ENCODE measurements around the gene LRRC52.
"Not testable (repeated sequence)": the region's sequence is repeated elsewhere in the genome, so short reads cannot be mapped to it uniquely, and the experiment has no call there.

LRRC52 gene

DNA sequence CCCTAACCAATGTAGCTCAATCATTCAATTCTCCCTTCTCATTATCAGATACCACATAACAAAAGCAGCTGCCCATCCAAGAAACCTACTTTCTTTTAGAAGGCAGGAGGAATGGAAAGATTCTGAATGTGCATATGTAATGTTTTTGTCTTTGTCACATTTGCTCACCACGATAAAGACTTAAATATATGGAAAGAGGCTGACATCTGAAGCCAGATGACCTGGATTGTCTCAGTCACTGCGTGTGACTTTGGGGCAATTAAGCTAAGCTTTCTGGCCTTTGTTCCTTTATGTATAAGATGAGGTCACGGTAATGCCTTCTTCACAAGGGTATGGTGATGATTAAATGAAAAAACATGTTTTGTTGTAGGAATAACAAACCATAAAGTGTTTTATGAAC is 42.6 kb downstream of the LRRC52 start:
- no peaks in the 10 kb centered on the region for H3K36me3 Mint-ChIP-seq
- no peak overlapping the region for H3K27ac Mint-ChIP-seq
- H3K4me3 Mint-ChIP-seq: no peak overlapping the region
- DNase-seq: no peak
- H3K4me1 Mint-ChIP-seq: no peaks in the 10 kb centered on the region
- H3K9me3 Mint-ChIP-seq: no peaks in the 10 kb centered on the region
- CTCF ChIA-PET: interaction anchor here (1.0 to 1.7 kb wide), 3 partner anchors 177 to 219 kb away, joined by 3 to 5 read pairs (median 3); no protein-coding TSS in a partner anchor
- H3K27me3 Mint-ChIP-seq: peaks cover 60% of the 10 kb centered on the region

DNA sequence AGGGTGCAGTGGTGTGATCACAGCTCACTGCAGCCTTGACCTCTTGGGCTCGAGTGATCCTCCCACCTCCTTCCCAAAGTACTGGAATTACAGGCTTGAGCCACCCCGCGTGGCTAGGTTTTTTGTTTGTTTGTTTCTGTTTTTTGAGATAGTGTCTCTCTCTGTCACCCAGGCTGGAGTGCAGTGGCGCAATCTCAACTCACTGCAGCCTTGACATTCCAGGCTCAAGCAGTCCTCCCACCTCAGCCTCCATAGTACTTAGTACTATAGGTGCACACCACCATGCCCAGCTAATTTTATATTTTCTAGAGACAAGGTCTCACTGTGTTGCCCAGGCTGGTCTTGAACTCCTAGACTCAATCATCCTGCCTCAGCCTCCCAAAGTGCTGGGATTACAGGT is 47.6 kb downstream of the LRRC52 start:
- H3K4me1 Mint-ChIP-seq, DNase-seq, H3K36me3 Mint-ChIP-seq, H3K9me3 Mint-ChIP-seq, H3K27ac Mint-ChIP-seq, H3K4me3 Mint-ChIP-seq: not testable (repeated sequence)
- H3K27me3 Mint-ChIP-seq: peaks cover 77% of the 10 kb centered on the region
- CTCF ChIA-PET: interaction anchor here (1.1 to 4.6 kb wide), 7 partner anchors 8 to 337 kb away, joined by 3 to 59 read pairs (median 12); no protein-coding TSS in a partner anchor

DNA sequence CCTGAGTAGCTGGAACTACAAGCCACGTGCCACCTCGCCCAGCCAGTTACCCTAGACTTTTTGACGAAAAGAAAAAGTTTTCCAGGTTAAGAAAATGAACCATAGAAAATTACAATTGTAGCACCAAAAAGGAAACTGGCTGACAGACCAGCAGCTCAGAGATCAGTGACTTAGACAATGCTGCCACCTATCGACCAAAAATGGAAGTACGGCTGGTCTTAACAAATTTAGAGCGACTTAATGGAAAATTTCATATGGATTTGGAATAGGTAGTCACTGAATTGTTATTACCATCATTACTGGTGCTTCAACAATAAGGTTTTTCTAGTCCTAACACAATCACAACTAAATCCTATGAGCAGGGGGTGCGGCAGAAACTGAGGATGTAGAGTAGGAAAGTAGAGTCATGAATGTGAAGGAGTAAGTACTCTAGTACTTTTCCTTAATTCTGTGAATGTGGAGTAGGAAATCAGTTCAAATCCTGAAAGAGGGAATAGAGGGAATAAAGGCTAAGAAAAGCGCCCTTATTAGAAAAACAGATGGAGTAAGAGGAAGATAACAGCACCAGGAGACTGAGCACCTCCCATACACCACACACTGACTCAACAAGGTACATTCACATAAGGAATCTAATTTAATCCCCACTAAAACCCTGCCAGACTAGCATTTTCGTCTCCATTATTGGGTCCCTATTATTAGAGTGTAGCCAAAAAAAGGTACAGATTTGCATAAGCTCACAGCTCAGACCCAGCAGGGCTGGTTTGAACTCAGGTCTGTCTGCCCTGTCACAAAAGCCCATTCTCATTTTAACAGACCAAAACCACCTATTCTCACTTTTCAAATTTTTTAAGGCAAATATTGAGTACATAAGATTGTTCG is 49.4 kb downstream of the LRRC52 start:
- Mint-ChIP-seq H3K4me1 (peaks cover 19% of the 10 kb centered on the region), H3K36me3 (no peaks in the 10 kb centered on the region), H3K4me3 (no peak overlapping the region), H3K9me3 (no peaks in the 10 kb centered on the region), H3K27ac (no peak overlapping the region), H3K27me3 (peaks cover 80% of the 10 kb centered on the region)
- DNase-seq: peak; percentile 84
- CTCF ChIA-PET: interaction anchor here (0.6 to 4.6 kb wide), 18 partner anchors 9 to 578 kb away, joined by 3 to 59 read pairs (median 6); no protein-coding TSS in a partner anchor

DNA sequence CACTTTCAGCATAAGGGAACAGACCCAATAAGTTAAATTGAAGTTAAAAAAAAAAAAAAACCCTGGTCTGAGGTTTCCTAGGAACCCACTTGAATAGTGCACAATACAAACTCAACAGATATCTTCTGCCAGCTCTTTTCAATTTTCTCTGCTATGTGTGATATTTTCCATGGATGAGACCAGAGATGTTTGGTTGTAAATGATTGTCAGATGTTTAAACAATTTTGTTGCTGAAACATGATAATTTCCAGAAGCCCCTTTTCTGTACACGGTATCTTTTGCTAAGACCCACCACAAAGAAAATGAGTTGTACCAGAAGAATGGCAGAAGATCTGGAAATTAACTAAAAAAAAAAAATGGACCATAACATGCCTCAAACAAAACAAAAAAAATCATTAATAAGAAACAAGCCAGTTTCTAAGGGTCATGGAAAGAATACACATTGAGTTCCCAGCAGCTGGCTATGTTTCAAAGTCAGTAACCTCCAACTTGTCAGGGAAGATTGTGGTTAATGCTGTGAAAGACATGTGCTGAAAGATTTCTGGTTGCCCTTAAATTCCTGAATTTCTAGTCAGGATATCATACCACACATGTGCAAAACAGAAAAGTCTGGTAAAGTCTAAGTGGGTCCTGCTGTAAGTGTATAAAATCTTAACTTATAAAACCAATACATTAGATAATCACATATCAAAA is 51.6 kb downstream of the LRRC52 start:
- no peak overlapping the region for H3K27ac Mint-ChIP-seq
- DNase-seq: no peak
- H3K4me1 Mint-ChIP-seq: peaks cover 29% of the 10 kb centered on the region
- CTCF ChIA-PET: interaction anchor here (1.2 to 2.7 kb wide), 4 partner anchors 20 to 228 kb away, joined by 3 to 15 read pairs (median 6); partner anchors contain the start of gene TMCO1
- peaks cover 76% of the 10 kb centered on the region for H3K27me3 Mint-ChIP-seq
- H3K4me3 Mint-ChIP-seq: no peak overlapping the region
- H3K9me3 Mint-ChIP-seq: no peaks in the 10 kb centered on the region
- no peaks in the 10 kb centered on the region for H3K36me3 Mint-ChIP-seq

DNA sequence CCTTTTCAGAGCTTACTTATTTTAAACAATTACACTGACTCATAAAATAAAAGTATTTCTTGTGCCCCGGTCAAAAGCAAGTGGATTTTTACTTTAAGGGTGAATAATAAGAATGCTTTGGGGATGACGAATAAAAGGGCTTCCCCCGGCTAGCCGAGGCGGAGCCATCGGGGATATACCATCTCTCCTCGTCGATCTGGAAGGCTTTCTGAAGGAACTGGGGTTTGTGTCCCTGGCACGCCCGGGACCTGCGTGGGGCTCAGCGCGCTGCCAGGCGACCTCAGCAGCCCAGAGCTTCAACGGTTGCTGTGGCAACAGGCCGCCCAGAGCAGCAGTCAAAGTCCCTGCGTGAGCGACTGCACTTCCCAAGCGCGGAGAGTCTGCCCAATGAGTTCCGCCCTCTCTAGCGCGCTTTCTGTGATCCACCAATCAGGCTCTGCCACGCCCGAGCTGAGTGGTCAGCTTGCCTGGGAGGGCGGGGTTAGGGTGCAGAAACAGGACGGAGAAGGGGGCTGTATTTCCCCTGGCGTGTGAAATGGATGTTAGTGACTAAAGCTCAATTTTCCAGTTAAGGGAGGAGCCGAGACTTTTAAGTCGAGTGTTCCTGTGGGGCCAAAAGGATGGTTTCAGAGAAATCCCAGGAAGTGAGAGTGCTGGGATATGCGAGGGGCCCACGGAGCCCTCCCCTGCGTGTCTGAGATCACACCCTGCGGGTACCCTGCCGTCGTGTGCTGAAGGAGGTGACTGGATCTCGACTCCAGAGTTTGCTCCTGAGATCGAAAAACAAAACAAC is 54.3 kb downstream of the LRRC52 start:
- CTCF ChIA-PET: interaction anchor here (0.9 to 5.5 kb wide), 8 partner anchors 64 to 340 kb away, joined by 3 to 70 read pairs (median 4); no protein-coding TSS in a partner anchor
- Mint-ChIP-seq H3K4me3 (peak overlapping the region; percentile 83), H3K27me3 (peaks cover 65% of the 10 kb centered on the region), H3K9me3 (no peaks in the 10 kb centered on the region), H3K36me3 (no peaks in the 10 kb centered on the region), H3K27ac (peak overlapping the region; percentile 39), H3K4me1 (peaks cover 26% of the 10 kb centered on the region)
- peak; percentile 94 for DNase-seq

DNA sequence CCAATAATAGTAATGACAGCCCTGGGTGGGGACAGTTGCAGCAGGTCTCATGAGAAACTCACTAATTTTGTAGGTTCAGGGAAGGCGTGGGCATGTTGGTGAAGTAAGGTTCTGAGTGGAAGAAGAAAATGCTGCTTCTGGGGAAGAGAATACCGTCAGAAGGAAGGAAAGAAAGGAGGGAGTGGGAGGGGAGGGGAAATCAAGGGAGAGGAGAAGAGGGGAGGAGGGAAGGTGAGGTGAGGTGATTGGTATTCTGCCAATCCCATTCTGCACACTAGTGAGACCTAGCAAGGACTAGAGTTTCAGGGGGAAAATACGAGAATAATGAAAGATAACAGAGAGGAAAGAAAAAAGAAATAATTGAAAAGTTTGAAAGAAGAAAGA is 54.9 kb downstream of the LRRC52 start:
- Mint-ChIP-seq H3K27ac (peak overlapping the region; percentile 39), H3K36me3 (no peaks in the 10 kb centered on the region), H3K4me1 (peaks cover 27% of the 10 kb centered on the region), H3K27me3 (peaks cover 59% of the 10 kb centered on the region), H3K4me3 (peak overlapping the region; percentile 83), H3K9me3 (no peaks in the 10 kb centered on the region)
- no peak for DNase-seq
- CTCF ChIA-PET: interaction anchor here (0.8 to 5.5 kb wide), 6 partner anchors 32 to 341 kb away, joined by 3 to 70 read pairs (median 6); partner anchors contain the start of gene MGST3

DNA sequence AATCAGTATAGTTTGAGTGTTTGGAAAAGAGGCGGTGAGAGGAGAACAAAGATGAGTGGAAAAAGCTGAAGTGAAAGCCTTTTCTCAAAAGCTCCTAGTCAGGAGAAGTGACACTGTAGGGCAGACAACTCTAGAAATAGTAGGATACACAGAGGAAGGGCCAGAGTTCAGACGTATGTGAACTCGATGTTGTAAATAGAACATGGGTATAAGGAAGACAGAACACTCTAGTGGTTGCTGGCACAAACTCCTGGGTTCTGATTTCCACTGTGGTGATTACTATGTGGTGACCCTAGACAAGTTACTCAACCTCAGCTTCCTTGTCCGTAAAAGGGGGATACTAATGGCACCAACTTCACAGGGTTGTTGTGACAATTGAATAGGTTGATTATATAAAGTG is 57.0 kb downstream of the LRRC52 start:
- DNase-seq: no peak
- Mint-ChIP-seq H3K4me1 (peaks cover 27% of the 10 kb centered on the region), H3K4me3 (no peak overlapping the region), H3K36me3 (no peaks in the 10 kb centered on the region), H3K27me3 (peaks cover 51% of the 10 kb centered on the region), H3K9me3 (no peaks in the 10 kb centered on the region), H3K27ac (no peak overlapping the region)
- CTCF ChIA-PET: interaction anchor here (0.6 to 5.5 kb wide), 18 partner anchors 10 to 324 kb away, joined by 3 to 70 read pairs (median 5); partner anchors contain the start of gene TMCO1

DNA sequence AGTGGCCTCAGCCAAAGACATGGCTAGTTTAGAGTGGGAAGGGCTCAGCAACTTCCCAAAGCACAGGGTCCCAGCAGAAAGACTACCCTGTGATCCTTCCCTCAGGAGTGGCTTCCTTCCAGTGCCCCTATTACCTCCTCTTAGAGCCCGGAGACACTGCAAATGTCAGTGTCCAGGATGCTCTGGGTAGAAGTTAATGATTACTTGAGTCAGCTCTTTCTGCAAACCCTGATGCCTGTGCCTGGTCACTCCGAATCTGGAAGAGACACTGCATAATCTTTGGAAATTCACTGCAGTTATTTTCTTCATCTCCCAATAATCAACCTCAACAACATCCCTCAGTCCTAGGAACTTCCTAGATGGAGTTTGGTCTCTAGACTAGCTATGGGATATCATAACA is 60.0 kb downstream of the LRRC52 start:
- no peaks in the 10 kb centered on the region for H3K36me3 Mint-ChIP-seq
- DNase-seq: no peak
- H3K4me3 Mint-ChIP-seq: no peak overlapping the region
- H3K27me3 Mint-ChIP-seq: peaks cover 25% of the 10 kb centered on the region
- H3K27ac Mint-ChIP-seq: no peak overlapping the region
- H3K4me1 Mint-ChIP-seq: peaks cover 8% of the 10 kb centered on the region
- no peaks in the 10 kb centered on the region for H3K9me3 Mint-ChIP-seq
- CTCF ChIA-PET: interaction anchor here (1.0 to 1.7 kb wide), 3 partner anchors 12 to 310 kb away, joined by 3 to 4 read pairs (median 3); no protein-coding TSS in a partner anchor

DNA sequence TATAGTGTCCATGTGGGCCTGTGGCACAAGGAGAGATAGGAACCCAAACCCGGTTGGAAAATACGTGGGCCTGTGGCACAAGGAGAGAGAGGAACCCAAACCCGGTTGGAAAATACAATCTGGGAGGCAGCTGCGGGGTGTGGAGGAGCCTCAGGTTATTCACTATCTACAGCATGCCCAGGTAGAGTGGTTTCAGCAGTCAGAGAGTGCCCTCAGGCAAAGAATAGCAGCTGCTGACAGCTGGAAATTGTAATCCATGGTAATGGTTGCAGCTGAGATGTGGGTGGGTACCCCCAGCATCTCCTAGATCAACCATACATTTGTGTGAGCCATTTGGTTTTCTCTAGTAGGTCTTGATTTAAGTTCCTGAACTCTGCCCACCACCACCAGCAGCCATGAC is 61.4 kb downstream of the LRRC52 start:
- Mint-ChIP-seq H3K27ac (no peak overlapping the region), H3K36me3 (no peaks in the 10 kb centered on the region)
- no peak for DNase-seq

DNA sequence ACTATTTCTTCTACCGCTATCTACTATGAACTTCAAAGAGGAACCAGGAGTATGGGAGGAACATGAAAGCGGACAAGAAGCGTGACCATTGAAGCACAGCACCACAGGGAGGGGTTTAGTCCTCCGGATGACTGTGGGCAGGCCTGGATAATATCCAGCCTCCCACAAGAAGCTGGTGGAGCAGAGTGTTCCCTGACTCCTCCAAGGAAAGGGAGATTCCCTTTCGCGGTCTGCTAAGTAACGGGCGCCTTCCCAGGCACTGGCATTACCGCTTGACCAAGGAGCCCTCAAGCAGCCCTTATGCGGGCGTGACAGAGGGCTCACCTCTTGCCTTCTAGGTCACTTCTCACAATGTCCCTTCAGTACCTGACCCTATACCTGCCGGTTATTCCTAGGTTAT is 62.9 kb downstream of the LRRC52 start:
- H3K27ac Mint-ChIP-seq, DNase-seq, H3K4me3 Mint-ChIP-seq, H3K9me3 Mint-ChIP-seq, H3K4me1 Mint-ChIP-seq, H3K36me3 Mint-ChIP-seq, CTCF ChIA-PET: not testable (repeated sequence)
- H3K27me3 Mint-ChIP-seq: peaks cover 23% of the 10 kb centered on the region

More for the DNA sequence above, 61.4 kb downstream of the LRRC52 start:
- no peaks in the 10 kb centered on the region for H3K9me3 Mint-ChIP-seq
- CTCF ChIA-PET: no interaction called here
- H3K4me3 Mint-ChIP-seq: no peak overlapping the region
- H3K27me3 Mint-ChIP-seq: peaks cover 20% of the 10 kb centered on the region
- peaks cover 4% of the 10 kb centered on the region for H3K4me1 Mint-ChIP-seq

DNA sequence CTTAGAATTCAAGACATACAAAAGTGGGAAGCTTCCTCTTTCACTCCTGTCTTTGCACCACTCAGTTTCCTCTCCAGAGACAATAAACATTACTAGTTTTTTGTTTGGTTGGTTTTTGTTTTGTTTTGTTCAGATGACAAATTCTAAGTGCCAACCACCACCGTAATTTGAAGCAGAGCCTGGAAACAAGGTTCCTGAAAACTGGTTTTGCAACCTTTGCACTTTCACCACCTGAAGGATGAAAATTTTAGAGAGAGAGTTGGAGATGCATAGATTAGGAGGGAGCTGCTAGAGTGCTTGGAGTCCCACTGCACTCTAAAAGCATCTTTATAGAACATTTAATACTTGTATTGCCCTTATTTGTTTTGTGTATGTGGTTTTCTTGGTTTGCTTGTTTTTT is 67.1 kb downstream of the LRRC52 start:
- Mint-ChIP-seq H3K4me1 (no peaks in the 10 kb centered on the region), H3K36me3 (no peaks in the 10 kb centered on the region), H3K4me3 (no peak overlapping the region), H3K27me3 (peaks cover 30% of the 10 kb centered on the region), H3K9me3 (peaks cover 4% of the 10 kb centered on the region), H3K27ac (no peak overlapping the region)
- CTCF ChIA-PET: interaction anchor here (1.5 kb wide), 1 partner anchor 9 kb away, joined by 5 read pairs; no protein-coding TSS in a partner anchor
- no peak for DNase-seq

DNA sequence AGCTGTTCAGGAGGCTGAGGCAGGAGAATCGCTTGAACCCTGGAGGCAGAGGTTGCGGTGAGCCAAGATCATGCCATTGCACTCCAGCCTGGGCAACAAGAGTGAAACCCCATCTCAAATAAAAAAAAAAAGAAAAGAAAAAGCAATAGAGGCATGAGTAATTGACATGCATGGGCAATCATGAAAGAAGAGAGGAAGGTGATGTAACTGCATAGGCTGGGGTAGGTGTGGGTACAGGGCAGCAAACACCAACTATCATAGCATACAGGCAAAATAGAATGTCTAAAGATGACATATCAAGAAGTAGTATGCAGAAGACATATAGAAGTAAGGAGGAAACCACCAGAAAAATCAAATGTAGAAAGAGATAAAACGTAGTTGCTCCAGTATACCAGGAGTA is 68.3 kb downstream of the LRRC52 start:
- peaks cover 41% of the 10 kb centered on the region for H3K27me3 Mint-ChIP-seq
- CTCF ChIA-PET: no interaction called here
- H3K4me1 Mint-ChIP-seq: no peaks in the 10 kb centered on the region
- no peak overlapping the region for H3K4me3 Mint-ChIP-seq
- no peaks in the 10 kb centered on the region for H3K36me3 Mint-ChIP-seq
- no peak for DNase-seq
- H3K9me3 Mint-ChIP-seq: peaks cover 4% of the 10 kb centered on the region
- H3K27ac Mint-ChIP-seq: no peak overlapping the region
